ENCODE measurements around the gene NEK8.

The NEK8 gene

DNA sequence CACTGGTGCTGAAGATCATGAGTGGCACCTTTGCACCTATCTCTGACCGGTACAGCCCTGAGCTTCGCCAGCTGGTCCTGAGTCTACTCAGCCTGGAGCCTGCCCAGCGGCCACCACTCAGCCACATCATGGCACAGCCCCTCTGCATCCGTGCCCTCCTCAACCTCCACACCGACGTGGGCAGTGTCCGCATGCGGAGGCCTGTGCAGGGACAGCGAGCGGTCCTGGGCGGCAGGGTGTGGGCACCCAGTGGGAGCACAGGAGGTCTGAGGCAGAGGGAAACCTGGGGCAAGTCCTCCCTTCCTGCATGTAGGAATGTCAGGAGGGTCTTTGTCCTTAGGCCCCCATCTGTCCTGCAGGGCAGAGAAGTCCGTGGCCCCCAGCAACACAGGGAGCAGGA, 8.7 kb downstream of the NEK8 start:
- Histone ChIP-seq H3K27ac (ENCODE audit: low read depth, low read length, poor library complexity, severe bottlenecking) (peak overlapping the region; percentile 97), H3K27me3 (ENCODE audit: insufficient read depth, low read length) (no peaks in the 10 kb centered on the region), H3K9ac (ENCODE audit: low read length) (peak overlapping the region; percentile 71; the same call in 1 of the 2 replicates), H3K36me3 (ENCODE audit: insufficient read depth, low read length) (peaks cover 42% of the 10 kb centered on the region), H2AFZ (ENCODE audit: low read length) (no peak overlapping the region), H3K4me2 (ENCODE audit: low read length) (peak overlapping the region; percentile 58), H3K4me1 (ENCODE audit: insufficient read depth, low read length, severe bottlenecking) (peaks cover 47% of the 10 kb centered on the region), H4K20me1 (ENCODE audit: insufficient read depth, low read length) (no peaks in the 10 kb centered on the region), H3K4me3 (ENCODE audit: low read depth, low read length, poor library complexity, severe bottlenecking) (no peak overlapping the region), H3F3A (ENCODE audit: insufficient read depth, low read length) (no peaks in the 10 kb centered on the region), H3K9me3 (ENCODE audit: low read length) (peaks cover 9% of the 10 kb centered on the region), H3K9me2 (ENCODE audit: low read depth, low read length) (no peaks in the 10 kb centered on the region), H3K79me2 (ENCODE audit: insufficient read depth, low read length) (no peaks in the 10 kb centered on the region)
- TF ChIP-seq EZH2 (IDR thresholded peaks at IDR 0.05; ENCODE audit: borderline replicate concordance, low read length) = no peak
- TF ChIP-seq, protein P1, sequence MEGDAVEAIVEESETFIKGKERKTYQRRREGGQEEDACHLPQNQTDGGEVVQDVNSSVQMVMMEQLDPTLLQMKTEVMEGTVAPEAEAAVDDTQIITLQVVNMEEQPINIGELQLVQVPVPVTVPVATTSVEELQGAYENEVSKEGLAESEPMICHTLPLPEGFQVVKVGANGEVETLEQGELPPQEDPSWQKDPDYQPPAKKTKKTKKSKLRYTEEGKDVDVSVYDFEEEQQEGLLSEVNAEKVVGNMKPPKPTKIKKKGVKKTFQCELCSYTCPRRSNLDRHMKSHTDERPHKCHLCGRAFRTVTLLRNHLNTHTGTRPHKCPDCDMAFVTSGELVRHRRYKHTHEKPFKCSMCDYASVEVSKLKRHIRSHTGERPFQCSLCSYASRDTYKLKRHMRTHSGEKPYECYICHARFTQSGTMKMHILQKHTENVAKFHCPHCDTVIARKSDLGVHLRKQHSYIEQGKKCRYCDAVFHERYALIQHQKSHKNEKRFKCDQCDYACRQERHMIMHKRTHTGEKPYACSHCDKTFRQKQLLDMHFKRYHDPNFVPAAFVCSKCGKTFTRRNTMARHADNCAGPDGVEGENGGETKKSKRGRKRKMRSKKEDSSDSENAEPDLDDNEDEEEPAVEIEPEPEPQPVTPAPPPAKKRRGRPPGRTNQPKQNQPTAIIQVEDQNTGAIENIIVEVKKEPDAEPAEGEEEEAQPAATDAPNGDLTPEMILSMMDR (IDR thresholded peaks at IDR 0.05; ENCODE audit: low read length) = no peak

DNA sequence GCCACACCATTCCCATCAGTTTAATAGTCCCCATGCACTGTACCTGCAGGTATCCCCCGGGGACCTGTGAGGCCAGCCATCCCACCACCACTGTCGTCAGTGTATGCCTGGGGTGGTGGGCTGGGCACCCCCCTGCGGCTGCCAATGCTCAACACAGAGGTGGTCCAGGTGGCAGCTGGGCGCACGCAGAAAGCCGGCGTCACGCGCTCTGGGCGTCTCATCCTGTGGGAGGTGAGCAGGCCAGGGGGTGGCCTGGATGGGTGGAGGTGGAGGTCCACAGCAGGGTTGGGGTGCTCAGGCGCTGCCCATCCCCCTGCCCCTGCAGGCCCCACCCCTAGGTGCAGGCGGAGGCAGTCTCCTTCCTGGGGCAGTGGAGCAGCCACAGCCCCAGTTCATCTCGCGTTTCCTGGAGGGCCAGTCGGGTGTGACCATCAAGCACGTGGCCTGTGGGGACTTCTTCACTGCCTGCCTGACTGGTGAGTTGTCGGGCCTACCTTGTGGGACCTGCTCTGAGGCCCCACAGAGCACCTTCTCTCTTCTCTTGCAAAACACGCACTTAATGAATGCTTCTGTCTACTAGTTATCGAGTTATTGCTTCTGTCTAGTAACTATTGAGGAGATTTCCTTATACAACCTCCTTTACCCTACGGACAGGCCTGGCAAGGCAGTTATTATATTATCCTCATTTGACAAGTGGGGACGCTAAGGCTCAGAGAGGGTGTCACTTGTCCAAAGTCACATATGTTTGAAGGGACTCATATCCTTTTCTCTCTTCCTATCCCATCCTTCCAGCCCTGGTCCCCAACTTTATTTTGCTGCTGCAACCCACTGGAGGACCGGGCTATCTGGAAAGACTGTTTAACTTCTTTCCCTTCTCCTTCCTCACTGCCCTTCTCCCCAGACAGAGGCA, 9.4 kb downstream of the NEK8 start:
- Histone ChIP-seq H3K9me2 (ENCODE audit: low read depth, low read length) (no peaks in the 10 kb centered on the region), H3K4me2 (ENCODE audit: low read length) (peak overlapping the region; percentile 58), H3K9ac (ENCODE audit: low read length) (peak overlapping the region; percentile 71), H3K36me3 (ENCODE audit: insufficient read depth, low read length) (peaks cover 42% of the 10 kb centered on the region), H3K4me1 (ENCODE audit: insufficient read depth, low read length, severe bottlenecking) (peaks cover 49% of the 10 kb centered on the region), H4K20me1 (ENCODE audit: insufficient read depth, low read length) (no peaks in the 10 kb centered on the region), H3F3A (ENCODE audit: insufficient read depth, low read length) (no peaks in the 10 kb centered on the region), H3K4me3 (ENCODE audit: low read depth, low read length, poor library complexity, severe bottlenecking) (peak overlapping the region; percentile 47), H3K27me3 (ENCODE audit: insufficient read depth, low read length) (no peaks in the 10 kb centered on the region), H2AFZ (ENCODE audit: low read length) (no peak overlapping the region), H3K79me2 (ENCODE audit: insufficient read depth, low read length) (no peaks in the 10 kb centered on the region), H3K27ac (ENCODE audit: low read depth, low read length, poor library complexity, severe bottlenecking) (peak overlapping the region; percentile 97), H3K9me3 (ENCODE audit: low read length) (peaks cover 9% of the 10 kb centered on the region)
- TF ChIP-seq, protein P1 (IDR thresholded peaks at IDR 0.05; ENCODE audit: low read length) = no peak
- TF ChIP-seq EZH2 (IDR thresholded peaks at IDR 0.05; ENCODE audit: borderline replicate concordance, low read length) = no peak

DNA sequence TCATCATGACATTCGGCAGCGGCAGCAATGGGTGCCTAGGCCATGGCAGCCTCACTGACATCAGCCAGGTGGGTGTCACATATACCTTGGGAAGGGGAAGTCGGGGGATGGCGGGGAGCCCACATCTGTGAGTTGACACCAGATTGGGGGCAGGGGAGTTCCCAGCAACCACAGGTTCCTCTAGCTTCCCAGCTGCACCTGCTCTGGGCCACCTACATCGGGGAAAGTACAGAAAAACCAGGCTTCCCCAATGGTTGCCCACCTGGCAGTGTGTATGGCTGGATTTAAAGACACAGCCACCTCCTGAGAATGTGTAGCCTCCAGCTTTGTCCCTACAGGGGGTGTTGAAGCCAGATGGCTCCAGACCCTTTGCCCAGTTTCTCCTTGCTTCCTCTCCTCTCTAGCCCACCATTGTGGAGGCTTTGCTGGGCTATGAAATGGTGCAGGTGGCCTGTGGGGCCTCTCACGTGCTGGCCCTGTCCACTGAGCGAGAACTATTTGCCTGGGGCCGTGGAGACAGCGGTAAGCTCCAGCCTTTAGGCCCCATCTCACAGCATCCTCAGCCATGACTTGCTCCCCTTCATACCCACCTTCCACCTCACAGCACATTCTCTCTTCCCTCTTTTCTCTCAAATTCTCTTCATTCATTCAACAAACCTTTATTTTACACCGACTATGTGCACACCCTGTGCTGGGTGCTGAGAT, 10.2 kb downstream of the NEK8 start:
- no peak for TF ChIP-seq EZH2 (IDR thresholded peaks at IDR 0.05; ENCODE audit: borderline replicate concordance, low read length)
- TF ChIP-seq, protein P1 (IDR thresholded peaks at IDR 0.05; ENCODE audit: low read length) = no peak
- Histone ChIP-seq H3K9ac (ENCODE audit: low read length) (peak overlapping the region; percentile 71), H3K4me1 (ENCODE audit: insufficient read depth, low read length, severe bottlenecking) (peaks cover 56% of the 10 kb centered on the region), H3K4me3 (ENCODE audit: low read depth, low read length, poor library complexity, severe bottlenecking) (peak overlapping the region; percentile 47), H3F3A (ENCODE audit: insufficient read depth, low read length) (no peaks in the 10 kb centered on the region), H3K9me2 (ENCODE audit: low read depth, low read length) (no peaks in the 10 kb centered on the region), H3K36me3 (ENCODE audit: insufficient read depth, low read length) (peaks cover 42% of the 10 kb centered on the region), H3K4me2 (ENCODE audit: low read length) (peak overlapping the region; percentile 58), H3K79me2 (ENCODE audit: insufficient read depth, low read length) (no peaks in the 10 kb centered on the region), H3K27me3 (ENCODE audit: insufficient read depth, low read length) (no peaks in the 10 kb centered on the region), H2AFZ (ENCODE audit: low read length) (no peak overlapping the region), H4K20me1 (ENCODE audit: insufficient read depth, low read length) (no peaks in the 10 kb centered on the region), H3K9me3 (ENCODE audit: low read length) (peaks cover 9% of the 10 kb centered on the region), H3K27ac (ENCODE audit: low read depth, low read length, poor library complexity, severe bottlenecking) (peak overlapping the region; percentile 97)

Data from OCI-LY1 (cell line).